Glutamatergic neuron (in vitro differentiated cells): ENCODE data around the gene ARPC2. TPM values are rescaled to one million over a fixed set of nuclear protein-coding genes. Genes with fewer than 3 reads are reported as not detected.

Experiments used
- DNase-seq: peaks from one replicate; pipeline ENCODE4 v3.0.0; 2022
- H3K27ac Mint-ChIP-seq: one replicate; pipeline ENCODE4 v1.8.0; 2020; ENCODE audit warnings: mild to moderate bottlenecking, mixed read lengths, inconsistent platforms; ENCODE audit not compliant: unreplicated experiment
- H3K27me3 Mint-ChIP-seq: one replicate; pipeline ENCODE4 v1.8.0; 2020; ENCODE audit warnings: mild to moderate bottlenecking, moderate library complexity, mixed read lengths, inconsistent platforms; ENCODE audit not compliant: unreplicated experiment
- H3K36me3 Mint-ChIP-seq: one replicate; pipeline ENCODE4 v1.8.0; 2020; ENCODE audit warnings: mild to moderate bottlenecking, mixed read lengths, inconsistent platforms; ENCODE audit not compliant: unreplicated experiment
- H3K4me1 Mint-ChIP-seq: one replicate; pipeline ENCODE4 v1.8.0; 2020; ENCODE audit warnings: mild to moderate bottlenecking, low read depth, mixed read lengths, inconsistent platforms; ENCODE audit not compliant: unreplicated experiment
- H3K4me3 Mint-ChIP-seq: one replicate; pipeline ENCODE4 v1.8.0; 2020; ENCODE audit warnings: mild to moderate bottlenecking, mixed read lengths, inconsistent platforms; ENCODE audit not compliant: unreplicated experiment
- H3K9me3 Mint-ChIP-seq: one replicate; pipeline ENCODE4 v1.8.0; 2020; ENCODE audit warnings: mild to moderate bottlenecking, moderate library complexity, mixed read lengths, inconsistent platforms; ENCODE audit not compliant: unreplicated experiment
- total RNA-seq: library from RNA; stranded (reverse); fragmentation: NEBNext Ultra II Directional; extraction: Animal tissue kit (Norgen Biotek cat#: 25700); gene quantifications from one replicate; pipeline ENCODE4 v1.2.1, GENCODE V29; 2021; ENCODE audit not compliant: unreplicated experiment
- TF ChIP-seq, protein P1 (sequence below): fragments of 200-600 bp; sonication (generic); IDR thresholded peaks from one replicate; pipeline ENCODE4 v1.5.0; 2021; ENCODE audit not compliant: partially characterized antibody, unreplicated experiment

The ARPC2 gene
- total RNA-seq, 1 donor from 2014 or later, result 207 TPM

DNA sequence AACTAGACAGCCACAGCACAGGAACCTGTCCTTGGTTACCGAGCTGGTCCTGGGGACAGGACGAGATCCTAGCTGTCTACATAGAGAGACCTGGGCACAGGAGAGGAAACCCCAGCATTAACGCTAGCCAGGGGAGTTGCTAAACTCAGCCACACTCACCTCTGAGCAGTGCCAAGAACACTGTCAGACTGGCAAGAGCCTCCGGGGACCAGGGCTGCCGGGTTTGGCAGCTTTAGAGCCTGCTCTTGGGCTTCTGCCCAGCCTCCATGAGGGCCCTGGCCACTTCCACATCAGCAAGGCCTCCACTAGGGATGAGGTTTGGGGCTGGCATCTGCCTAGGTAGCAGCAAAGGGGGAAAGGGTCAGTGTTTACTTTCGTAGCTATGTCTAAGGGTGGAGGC is 68.6 kb downstream of the ARPC2 start:
- peak overlapping the region; percentile 3 for H3K27ac Mint-ChIP-seq
- DNase-seq, result no peak
- H3K36me3 Mint-ChIP-seq, result no peaks in the 10 kb centered on the region
- H3K27me3 Mint-ChIP-seq, result peaks cover 1% of the 10 kb centered on the region
- no peaks in the 10 kb centered on the region for H3K9me3 Mint-ChIP-seq
- TF ChIP-seq, protein P1, sequence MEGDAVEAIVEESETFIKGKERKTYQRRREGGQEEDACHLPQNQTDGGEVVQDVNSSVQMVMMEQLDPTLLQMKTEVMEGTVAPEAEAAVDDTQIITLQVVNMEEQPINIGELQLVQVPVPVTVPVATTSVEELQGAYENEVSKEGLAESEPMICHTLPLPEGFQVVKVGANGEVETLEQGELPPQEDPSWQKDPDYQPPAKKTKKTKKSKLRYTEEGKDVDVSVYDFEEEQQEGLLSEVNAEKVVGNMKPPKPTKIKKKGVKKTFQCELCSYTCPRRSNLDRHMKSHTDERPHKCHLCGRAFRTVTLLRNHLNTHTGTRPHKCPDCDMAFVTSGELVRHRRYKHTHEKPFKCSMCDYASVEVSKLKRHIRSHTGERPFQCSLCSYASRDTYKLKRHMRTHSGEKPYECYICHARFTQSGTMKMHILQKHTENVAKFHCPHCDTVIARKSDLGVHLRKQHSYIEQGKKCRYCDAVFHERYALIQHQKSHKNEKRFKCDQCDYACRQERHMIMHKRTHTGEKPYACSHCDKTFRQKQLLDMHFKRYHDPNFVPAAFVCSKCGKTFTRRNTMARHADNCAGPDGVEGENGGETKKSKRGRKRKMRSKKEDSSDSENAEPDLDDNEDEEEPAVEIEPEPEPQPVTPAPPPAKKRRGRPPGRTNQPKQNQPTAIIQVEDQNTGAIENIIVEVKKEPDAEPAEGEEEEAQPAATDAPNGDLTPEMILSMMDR, result no peak
- no peak overlapping the region for H3K4me3 Mint-ChIP-seq
- peaks cover 22% of the 10 kb centered on the region for H3K4me1 Mint-ChIP-seq

DNA sequence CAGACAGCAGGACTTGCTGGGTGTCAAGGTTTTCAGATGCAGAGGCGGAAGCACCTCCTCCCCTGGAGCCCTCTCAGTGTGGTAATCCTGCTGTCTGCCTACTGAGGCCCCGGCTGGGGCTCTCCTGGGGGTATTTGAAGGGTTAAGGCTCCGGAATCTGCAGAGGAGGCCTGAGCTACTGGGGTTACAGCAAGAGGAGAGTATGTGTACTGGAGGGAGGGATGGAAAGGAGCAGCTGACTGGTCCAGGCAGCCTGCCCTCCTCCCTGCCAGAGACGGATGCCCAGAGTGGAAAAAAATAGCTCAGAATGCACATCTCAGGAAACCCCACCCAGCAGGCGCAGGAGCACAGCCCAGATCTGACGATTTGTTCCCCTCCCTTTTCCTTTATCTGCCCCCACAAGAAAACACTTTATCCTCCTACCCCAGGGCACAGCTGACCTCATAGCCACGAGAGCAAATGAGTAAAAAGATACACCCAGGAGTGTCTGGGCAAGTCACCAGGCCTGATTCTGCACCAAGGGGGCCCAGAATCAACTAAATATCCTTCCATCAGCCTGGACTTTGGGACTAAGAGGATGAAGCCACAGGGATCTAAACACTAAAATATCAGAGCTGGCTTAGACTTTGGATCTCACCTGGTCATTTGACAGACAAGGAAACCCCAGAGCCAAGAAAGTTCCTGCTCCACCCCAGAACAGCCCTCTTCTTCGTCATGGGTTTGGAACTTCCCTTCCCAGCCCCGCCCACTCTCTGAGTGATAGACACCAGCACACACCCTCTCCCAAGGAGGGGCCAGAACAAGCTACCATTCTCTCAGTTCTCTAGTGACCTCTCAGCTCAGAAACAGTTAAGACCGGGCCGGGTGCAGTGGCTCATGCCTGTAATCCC is 69.8 kb downstream of the ARPC2 start:
- Mint-ChIP-seq H3K27me3 (peaks cover 1% of the 10 kb centered on the region), H3K27ac (peak overlapping the region; percentile 69), H3K4me1 (peaks cover 19% of the 10 kb centered on the region), H3K4me3 (peak overlapping the region; percentile 21), H3K36me3 (no peaks in the 10 kb centered on the region), H3K9me3 (no peaks in the 10 kb centered on the region)
- DNase-seq, result no peak
- TF ChIP-seq, protein P1, result no peak

DNA sequence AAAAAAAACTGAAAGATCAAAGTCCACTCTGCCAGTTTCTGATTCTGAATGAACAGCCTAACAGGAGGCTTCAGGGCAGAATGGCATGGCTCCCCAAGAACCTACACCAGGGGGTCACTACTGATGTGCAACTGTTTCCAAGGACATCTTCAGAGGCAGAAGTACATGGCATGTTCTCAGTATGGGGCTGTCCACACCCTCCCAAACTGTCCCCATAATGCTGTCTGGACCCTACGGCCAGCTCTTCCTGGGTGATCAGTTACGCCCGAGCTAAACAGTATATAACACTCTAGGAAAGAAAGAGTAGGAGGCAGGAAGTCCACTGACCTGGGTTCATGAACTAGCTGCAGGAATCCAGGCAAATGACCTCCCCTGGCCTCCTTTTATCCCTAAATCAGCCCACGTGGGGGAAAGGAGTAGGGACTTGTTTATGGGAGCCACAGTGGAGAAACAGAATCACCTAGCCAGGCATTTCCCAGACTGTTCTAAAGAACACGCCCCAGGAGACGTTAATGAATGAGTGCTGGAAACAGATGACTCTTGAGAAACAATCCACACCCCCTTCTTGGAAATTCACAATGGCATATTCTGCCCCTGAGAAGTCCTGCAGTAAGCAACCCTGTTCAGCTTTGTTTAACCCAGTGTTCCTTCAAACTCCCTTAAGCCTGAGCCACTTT is 72.8 kb downstream of the ARPC2 start:
- Mint-ChIP-seq H3K4me1 (peaks cover 18% of the 10 kb centered on the region), H3K27ac (no peak overlapping the region), H3K4me3 (no peak overlapping the region), H3K27me3 (peaks cover 3% of the 10 kb centered on the region), H3K36me3 (no peaks in the 10 kb centered on the region), H3K9me3 (peaks cover 3% of the 10 kb centered on the region)
- TF ChIP-seq, protein P1, result no peak
- no peak for DNase-seq

DNA sequence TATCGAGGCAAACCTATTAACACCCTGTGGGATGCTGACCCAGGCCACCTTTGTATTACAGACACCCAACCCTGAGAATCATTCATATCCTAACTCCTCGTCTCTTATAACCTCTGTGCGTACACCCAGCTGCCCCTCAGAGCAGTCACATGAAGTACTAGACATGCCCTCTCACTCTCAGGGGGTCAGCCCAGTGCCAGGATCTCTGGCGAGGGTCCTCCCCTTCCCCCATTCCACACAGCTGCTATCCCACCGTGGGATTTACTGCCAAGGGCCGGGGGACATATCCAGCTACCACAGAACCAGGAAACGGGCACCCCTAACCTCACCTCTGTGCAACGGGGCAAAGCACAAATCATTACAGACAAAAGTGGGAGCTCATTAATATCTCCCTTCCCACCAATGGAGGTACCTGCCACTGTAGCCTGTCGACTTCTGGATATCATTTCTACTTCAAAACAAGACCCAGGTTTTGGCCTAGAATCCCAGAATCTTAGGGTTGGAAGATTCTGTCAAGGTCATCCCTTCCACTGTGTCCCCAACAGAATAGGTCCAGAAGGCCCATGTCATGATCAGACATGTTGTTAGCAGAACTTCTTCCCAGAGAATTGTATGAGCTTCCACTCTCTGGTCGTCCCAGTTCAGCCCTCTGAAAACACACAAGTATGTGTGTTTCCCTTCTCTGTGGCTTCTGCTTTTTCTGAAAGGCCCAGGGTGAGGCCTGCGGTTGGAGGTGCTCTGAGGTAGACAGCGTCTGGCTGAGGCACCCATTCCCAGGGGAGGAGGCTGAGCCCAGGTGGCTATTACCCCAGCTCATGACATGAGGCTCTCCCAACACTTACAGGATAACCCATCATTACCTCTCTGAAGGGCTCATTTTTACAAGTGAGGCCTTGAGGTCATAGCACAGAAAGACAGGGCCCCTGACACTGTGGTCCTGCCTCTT is 73.6 kb downstream of the ARPC2 start:
- no peak overlapping the region for H3K4me3 Mint-ChIP-seq
- TF ChIP-seq, protein P1, result no peak
- no peak for DNase-seq
- H3K36me3 Mint-ChIP-seq, result no peaks in the 10 kb centered on the region
- H3K9me3 Mint-ChIP-seq, result peaks cover 3% of the 10 kb centered on the region
- no peak overlapping the region for H3K27ac Mint-ChIP-seq
- H3K27me3 Mint-ChIP-seq, result peaks cover 3% of the 10 kb centered on the region
- peaks cover 18% of the 10 kb centered on the region for H3K4me1 Mint-ChIP-seq
